GM19351 (cell line): ENCODE results near the gene URB2.
"Not testable (repeated sequence)": the region's sequence is repeated elsewhere in the genome, so short reads cannot be mapped to it uniquely, and the experiment has no call there.

Experiments
- ATAC-seq: cut with Tn5 transposase; IDR thresholded peaks from one replicate; pipeline ENCODE4 v1.9.1; 2021; ENCODE audit warnings: mild to moderate bottlenecking, moderate library complexity; ENCODE audit not compliant: unreplicated experiment

Gene URB2

DNA sequence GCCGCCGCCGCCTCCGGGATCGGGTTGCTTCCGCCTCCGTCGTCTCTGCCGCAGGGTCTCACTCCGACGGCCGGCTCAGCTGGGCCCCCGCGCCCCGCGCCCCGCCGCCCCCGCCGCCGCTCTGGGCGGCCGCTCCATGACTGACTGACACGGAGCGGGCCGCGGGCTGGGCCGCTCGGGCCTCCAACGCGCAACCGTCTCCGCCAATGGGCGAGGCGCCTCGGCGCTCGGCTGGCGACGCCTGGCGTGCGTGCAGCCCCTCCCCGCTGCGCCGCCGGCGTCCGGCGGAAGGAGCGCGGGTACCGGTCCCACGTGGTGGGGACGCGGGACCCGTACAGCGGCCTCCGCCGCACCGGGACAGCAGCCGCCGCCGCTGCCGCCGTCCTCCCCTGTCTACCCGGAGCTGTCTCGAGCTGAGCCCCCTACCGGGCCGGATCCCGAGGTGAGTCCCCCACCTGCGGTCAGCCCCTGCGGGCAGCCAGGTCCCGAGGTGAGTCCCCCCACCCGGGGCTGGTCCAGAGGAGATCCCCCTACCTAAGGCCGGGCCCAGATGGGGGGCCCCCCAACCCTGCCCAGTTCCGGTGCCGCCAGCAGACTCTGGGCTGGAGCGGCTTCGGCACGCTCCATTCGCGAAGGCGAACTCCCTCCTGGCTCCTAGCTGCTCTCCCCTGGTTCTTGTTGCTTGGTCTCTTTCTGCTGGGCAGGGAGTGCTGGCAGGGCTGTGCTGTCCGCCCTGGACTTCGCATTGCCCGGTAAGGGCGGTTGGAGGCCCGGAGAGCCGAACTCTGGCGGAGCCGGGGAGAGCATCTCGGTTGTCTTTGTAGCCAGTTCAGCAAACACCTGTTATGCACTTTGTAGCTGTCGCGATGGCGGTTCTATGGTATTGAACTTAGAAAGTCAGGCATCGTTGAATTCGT, at the start of gene URB2, which contains the start of gene TAF5L:
TSS of gene URB2 (plus strand) at position 333 of the 917 bp plus-strand sequence. CDS start 1,387 bp downstream, outside the sequence.
TSS of gene TAF5L (minus strand) at position 208 of the 917 bp plus-strand sequence. CDS start 11,640 bp downstream, outside the sequence.
- ATAC-seq: peak; percentile 83

DNA sequence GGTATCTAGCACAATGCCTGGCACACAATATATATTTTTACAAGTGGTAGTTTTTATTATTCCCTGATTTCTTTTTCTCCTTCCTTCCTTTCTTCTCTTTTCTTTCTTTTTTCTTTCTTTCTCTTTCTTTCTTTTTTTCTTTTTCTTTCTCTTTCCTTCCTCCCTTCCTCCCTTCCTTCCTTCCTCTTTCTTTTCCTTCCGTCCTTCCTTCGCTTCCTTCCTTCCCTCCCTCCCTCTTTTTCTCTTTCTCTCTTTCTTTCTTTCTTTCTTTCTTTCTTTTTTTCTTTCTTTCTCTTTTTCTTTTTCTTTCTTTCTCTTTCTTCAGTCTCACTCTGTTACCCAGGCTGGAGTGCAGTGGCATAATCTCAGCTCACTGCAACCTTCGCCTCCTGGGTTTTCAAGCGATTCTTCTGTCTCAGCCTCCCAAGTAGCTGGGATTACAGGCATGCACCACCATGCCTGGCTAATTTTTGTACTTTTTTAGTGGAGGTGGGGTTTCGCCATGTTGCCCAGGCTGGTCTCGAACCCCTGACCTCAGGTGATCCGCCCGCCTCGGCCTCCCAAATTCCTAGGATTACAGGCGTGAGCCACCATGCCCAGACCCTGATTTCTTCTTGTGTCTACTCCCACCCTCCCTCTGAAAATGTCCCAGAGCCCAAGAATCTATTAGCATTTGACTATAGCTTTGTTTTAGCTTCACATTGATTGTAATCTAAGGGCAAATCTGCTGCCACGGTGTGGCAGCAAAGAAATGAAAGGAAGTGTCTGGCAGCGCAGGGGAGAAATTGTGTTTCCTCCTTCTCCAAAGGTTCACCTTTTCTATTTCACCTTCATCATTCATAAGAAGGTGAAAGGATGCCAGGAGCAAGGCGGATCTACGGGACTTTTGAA, 47.6 kb upstream of the URB2 start:
- ATAC-seq: peak; percentile 37

GRCh38 chr1:229579059-229579673, 46.9 kb upstream of the URB2 start:
- ATAC-seq: peak; percentile 90

DNA sequence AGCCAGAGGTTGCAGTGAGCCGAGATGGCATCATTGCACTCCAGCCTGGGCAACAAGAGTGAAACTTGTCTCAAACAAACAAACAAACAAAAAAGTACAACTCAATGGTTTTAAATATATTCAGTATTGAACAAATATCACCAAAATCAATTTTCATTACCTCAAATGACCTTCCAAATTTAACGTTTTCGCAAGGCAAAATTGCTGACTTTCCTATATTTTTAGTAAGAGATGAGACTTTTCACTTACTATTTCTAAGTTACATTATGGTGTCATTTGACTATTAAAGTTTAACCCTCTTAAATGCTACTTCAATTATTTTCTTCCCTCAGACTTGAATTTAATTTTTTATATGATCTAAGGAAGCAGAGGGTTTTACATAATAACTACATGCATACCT, 44.6 kb upstream of the URB2 start:
- no peak for ATAC-seq

- ATAC-seq: no peak
Observed at GRCh38 chr1:229582011-229582694, 43.9 kb upstream of the URB2 start.

DNA sequence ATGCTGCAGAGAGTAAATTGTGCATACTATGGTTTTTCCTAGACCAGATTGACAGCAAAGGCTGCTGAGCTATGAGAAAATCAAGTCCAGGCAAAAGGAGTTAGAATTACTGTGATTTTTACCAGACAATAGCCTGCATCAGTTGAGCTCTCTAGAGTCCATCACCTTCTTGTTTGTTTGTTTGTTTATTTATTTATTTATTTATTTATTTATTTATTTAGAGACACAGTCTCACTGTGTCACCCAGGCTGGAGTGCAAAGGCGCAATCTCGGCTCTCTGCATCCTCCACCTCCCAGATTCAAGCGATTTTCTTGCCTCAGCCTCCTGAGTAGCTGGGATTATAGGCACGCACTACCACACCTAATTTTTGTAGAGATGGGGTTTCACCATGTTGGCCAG, 43.3 kb upstream of the URB2 start:
- no peak for ATAC-seq

DNA sequence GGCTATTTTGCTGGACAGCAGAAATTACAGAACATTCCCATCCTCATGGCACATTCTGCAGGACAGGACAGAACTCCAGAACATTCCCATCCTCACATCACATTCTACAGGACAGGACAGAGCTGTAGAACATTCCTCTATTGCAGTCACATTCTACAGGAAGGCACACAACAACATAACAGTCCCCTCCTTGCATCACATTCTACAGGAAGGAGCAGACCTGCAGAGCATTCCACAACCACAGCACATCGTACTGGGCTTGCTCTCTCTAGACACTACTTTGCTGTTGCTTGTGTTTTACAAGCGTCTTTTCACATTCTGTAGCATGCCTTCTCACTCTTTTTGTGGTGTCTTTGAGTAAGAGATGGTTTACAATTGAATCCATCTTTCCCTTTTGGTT, 40.7 kb upstream of the URB2 start:
- no peak for ATAC-seq

DNA sequence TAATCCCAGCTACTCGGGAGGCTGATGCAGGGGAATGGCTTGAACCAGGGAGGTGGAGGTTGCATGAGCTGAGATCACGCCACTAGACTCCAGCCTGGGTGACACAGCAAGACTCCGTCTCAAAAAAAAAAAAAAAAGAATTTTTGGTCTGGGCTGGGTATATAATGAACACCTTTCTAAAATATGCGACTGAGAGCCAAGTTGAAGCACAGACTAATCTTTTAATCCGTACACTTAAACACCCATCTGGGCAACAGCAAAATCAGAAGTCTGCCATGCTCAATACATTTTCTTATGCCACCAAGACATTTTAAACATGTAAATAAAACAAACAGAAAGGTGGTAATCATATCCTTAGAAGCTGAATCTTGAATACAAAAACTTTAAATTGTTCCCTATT, 35.9 kb upstream of the URB2 start:
- no peak for ATAC-seq

DNA sequence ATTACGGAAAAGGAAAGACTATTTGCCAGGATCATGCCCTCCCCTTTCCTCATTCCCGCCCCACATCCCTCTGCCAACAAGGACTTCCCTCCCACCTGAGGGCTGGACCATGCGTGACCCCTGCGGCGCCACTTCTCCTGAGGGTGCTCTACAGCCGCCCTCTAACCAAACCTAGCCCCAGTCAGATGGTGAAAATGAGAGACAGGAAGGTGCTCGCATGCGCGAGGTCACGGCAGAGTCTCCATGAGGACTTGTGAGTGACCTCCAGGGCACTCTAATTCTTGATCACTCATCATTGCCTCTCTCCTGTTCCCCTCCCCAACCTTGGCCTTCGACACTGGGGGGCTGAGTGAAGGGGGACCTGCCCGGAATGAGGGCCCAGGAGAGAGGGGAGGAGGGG, 32.2 kb upstream of the URB2 start:
- no peak for ATAC-seq

GRCh38 chr1:229594227-229595008, 31.6 kb upstream of the URB2 start:
- ATAC-seq: no peak

DNA sequence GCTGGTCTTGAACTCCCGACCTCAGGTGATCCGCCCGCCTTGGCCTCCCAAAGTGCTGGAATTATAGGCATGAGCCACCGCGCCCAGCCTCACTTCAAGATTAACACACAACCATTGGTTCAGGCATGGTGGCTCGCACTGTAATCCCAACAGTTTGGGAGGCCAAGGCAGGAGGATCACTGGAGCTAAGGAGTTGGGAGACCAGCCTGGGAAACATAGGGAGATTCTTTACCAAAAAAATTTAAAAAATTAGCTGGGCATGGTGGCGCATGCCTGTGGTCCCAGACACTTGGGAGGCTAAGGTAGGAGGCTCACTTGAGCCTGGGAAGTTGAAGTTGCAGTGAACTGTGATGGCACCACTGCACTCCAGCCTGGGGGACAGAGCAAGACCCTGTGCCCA, 30.2 kb upstream of the URB2 start:
- not testable (repeated sequence) for ATAC-seq

DNA sequence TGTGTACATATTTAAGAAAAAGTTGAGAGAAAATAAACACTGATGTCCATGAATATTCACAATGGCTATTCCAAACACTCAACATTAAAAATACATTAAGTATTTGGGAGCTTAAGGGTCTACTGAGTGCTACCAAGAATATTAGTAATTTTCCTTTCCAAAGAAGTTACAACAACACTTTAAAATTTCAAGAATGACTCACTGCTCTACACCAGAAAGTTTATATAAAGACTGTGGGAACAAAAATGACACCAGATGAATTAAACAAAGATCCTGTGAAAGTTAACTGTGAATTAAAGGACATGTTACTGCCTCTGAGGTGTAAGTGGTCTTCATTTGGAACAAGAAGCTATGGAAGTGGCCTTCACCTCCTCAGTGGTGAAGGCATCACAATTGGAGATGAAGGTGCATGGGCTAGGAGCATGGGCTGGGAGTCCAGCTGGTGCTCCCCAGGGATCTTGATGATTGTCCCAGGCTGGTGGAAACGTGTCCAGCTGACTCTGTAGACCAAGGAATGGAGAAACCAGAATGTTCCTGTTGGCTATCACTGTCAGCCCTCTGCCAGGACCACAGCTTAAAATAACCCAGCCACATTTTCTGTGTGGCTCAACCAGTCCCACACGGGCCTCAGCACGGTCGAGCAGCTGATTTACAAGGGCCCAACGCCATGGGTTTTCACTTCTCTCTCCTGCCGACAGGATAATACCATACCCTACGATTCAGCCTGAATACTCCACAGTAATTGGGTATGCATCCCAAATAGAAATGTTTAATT, 28.9 kb upstream of the URB2 start:
- no peak for ATAC-seq

DNA sequence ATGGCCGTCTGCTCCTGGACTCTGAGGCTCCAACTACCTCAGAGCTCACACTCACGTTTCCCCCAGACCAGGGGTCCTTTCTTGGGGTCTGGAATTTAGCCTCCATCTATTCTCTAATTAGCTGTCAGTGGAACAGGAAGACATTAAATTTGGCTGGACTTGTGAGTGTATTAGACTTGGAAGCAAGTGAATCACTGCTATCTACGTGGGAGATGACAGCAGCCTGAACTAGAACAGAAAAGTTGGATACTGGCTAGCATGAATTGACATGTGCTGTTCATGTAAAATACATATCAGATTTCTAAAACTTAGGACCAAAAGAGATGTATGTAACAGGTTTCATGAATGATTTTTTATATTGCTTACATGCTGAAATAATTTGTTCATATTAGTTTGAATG, 28.2 kb upstream of the URB2 start:
- no peak for ATAC-seq

DNA sequence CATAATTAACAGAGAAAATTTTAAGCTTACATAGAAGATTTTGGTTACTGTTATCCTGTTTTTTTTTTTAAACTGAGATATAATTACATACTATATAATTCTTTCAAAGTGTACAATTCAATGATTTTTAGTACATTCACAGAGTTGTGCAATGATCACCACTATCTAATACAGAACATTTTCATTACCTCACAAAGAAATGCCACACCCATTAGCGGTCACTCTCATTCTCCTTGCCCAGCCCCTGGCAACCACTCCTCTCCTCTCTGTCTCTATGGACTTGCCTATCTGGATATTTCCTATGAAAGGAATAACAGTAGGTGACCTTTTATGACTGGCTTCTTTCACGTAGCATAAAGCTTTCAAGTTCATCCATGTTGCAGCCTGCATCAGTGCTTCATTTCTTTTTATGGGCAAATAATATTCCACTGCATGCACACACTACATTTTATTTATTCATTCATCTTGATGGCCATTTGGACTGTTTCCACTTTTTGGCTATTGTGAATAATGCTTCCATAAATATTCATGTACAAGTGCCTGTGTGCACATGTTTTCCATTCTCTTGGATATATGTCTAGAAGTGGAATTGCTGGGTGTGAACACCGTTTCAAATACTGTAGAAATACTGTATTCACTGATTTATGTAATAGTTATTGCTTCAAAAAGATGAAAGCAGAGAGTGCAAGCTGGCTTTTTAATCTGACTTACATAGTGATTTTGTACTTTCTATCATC, 26.7 kb upstream of the URB2 start:
- no peak for ATAC-seq

DNA sequence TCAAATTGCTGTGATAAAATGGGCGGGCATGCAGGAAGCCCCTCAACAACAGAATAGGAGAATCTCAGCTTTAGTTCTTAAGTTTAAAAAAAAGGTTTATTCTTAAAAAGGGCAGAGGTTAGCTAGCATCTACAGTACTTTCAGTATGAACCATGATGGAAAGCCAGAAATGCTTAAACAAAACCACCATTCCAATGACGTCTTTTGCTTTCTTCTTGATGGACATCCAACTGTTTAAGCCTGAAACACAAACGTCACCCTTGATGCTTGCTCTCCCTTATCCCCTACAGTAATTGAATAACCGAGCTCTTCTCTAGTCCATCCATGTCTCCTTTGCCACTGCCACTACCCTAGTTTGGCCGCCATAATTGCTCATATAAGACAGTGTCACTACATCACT, 25.8 kb upstream of the URB2 start:
- ATAC-seq: no peak

- no peak for ATAC-seq
Observed at GRCh38 chr1:229603371-229604005, 22.6 kb upstream of the URB2 start.

DNA sequence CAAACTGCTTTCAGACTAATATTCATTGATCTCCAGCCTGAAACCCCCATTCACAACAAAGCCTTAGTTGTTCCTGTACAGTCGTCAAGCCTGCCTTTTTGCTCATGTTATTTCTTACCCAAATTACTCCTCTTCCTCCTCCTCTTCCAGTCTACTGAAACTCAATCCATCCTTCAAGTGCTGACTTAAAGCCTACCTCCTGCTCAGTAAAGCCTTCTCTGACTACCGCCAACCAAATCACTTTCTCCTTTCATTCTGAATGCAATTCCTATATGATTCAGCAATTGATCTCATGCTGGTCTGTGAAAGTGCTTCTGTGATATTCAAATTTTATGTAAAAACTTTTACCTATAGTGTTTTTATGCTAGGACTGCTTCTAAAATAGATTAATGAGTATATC, 18.7 kb upstream of the URB2 start:
- ATAC-seq: no peak

DNA sequence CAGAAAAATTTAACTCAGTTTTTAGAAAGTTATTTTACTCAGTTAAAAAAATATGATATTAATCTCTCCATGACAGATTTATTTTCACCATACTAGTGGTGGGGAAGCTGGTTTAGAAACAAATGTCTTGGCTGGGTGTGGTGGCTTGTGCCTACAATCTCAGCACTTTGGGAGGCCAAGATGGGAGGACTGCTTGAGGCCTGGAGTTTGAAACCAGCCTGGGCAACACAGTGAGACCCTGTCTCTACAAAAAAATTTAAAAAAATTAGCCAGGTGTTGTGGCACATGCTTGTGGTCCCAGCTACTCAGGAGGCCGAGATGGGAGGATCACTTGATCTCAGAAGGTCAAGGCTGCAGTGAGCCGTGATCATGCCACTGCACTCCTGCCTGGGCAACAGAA, 17.5 kb upstream of the URB2 start:
- ATAC-seq: no peak
